ENCODE data around the gene REPS1.

GRCh38 chr6:138977242-138977641 is 10.8 kb downstream of the REPS1 start:
- TF ChIP-seq CTCF (conservative IDR thresholded peaks at IDR 0.05; ENCODE audit: low read depth, low read length) = no peak
- TF ChIP-seq EZH2 (IDR thresholded peaks at IDR 0.05; ENCODE audit: borderline replicate concordance, low read depth, low read length, poor library complexity, severe bottlenecking) = no peak
